GM13977 (cell line): ENCODE results near the gene PCDH9.

ENCODE experiments used
- DNase-seq: peaks from one replicate; pipeline ENCODE4 v3.0.0; 2012; ENCODE audit warnings: low spot score
- CTCF ChIP-seq: IDR thresholded peaks from 2 replicates; pipeline ENCODE4 v1.5.1; 2012; ENCODE audit warnings: mild to moderate bottlenecking, control low read depth; ENCODE audit not compliant: insufficient read depth; ENCODE audit errors: extremely low read depth, missing control alignments
- in situ Hi-C: fragments of 300-500 bp; cut with MboI; formaldehyde crosslinking; loops from one replicate; pipeline ENCODE4 v1.12.0; 2022; ENCODE audit warnings: low sequenced_read_pairs, low pct_unique_long_range_greater_than_20kb, mixed read lengths, inconsistent platforms; ENCODE audit not compliant: unreplicated experiment

Gene PCDH9

GRCh38 chr13:67155898-67156722, 74.0 kb downstream of the PCDH9 start:
- in situ Hi-C loops = no loop called here
- TF ChIP-seq CTCF = no peak
- DNase-seq = no peak

- DNase-seq = no peak
- TF ChIP-seq CTCF = no peak
- in situ Hi-C loops = no loop called here
Measured at GRCh38 chr13:67152085-67152484, 78.1 kb downstream of the PCDH9 start.

GRCh38 chr13:67151652-67152051, 78.5 kb downstream of the PCDH9 start:
- DNase-seq = no peak
- TF ChIP-seq CTCF = no peak
- in situ Hi-C loops = no loop called here

GRCh38 chr13:67150608-67151007, 79.5 kb downstream of the PCDH9 start:
- DNase-seq = no peak

GRCh38 chr13:67148161-67148571, 82.0 kb downstream of the PCDH9 start:
- in situ Hi-C loops = no loop called here
- DNase-seq = no peak

More at GRCh38 chr13:67150608-67151007, 79.5 kb downstream of the PCDH9 start:
- no peak for TF ChIP-seq CTCF
- in situ Hi-C loops = no loop called here

More at GRCh38 chr13:67148161-67148571, 82.0 kb downstream of the PCDH9 start:
- TF ChIP-seq CTCF = no peak
